ENCODE data around the gene RFX7.
"Not testable (repeated sequence)": the region's sequence is repeated elsewhere in the genome, so short reads cannot be mapped to it uniquely, and the experiment has no call there.

DNA sequence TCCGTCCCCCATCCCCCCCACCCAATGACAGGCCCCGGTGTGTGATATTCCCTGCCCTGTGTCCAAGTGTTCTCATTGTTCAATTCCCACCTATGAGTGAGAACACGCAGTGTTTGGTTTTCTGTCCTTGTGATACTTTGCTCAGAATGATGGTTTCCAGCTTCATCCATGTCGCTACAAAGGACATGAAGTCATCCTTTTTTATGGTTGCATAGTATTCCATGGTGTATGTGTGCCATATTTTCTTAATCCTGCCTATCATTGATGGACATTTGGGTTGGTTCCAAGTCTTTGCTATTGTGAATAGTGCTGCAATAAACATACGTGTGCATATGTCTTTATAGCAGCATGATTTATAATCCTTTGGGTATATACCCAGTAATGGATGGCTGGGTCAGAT lies 22.8 kb upstream of the RFX7 start:
- TF ChIP-seq, protein P1, sequence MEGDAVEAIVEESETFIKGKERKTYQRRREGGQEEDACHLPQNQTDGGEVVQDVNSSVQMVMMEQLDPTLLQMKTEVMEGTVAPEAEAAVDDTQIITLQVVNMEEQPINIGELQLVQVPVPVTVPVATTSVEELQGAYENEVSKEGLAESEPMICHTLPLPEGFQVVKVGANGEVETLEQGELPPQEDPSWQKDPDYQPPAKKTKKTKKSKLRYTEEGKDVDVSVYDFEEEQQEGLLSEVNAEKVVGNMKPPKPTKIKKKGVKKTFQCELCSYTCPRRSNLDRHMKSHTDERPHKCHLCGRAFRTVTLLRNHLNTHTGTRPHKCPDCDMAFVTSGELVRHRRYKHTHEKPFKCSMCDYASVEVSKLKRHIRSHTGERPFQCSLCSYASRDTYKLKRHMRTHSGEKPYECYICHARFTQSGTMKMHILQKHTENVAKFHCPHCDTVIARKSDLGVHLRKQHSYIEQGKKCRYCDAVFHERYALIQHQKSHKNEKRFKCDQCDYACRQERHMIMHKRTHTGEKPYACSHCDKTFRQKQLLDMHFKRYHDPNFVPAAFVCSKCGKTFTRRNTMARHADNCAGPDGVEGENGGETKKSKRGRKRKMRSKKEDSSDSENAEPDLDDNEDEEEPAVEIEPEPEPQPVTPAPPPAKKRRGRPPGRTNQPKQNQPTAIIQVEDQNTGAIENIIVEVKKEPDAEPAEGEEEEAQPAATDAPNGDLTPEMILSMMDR (conservative IDR thresholded peaks at IDR 0.05 in 1 of 2, IDR thresholded peaks at IDR 0.05 in 1 of 2; ENCODE audit: low read depth in 1 of 2, low read length in 2 of 2) = not testable (repeated sequence)
- not testable (repeated sequence) for TF ChIP-seq EZH2 (IDR thresholded peaks at IDR 0.05; ENCODE audit: low read length, missing control alignments)

Measured in fibroblast of lung (primary cell).